ENCODE data around the gene SLC22A5.

DNA sequence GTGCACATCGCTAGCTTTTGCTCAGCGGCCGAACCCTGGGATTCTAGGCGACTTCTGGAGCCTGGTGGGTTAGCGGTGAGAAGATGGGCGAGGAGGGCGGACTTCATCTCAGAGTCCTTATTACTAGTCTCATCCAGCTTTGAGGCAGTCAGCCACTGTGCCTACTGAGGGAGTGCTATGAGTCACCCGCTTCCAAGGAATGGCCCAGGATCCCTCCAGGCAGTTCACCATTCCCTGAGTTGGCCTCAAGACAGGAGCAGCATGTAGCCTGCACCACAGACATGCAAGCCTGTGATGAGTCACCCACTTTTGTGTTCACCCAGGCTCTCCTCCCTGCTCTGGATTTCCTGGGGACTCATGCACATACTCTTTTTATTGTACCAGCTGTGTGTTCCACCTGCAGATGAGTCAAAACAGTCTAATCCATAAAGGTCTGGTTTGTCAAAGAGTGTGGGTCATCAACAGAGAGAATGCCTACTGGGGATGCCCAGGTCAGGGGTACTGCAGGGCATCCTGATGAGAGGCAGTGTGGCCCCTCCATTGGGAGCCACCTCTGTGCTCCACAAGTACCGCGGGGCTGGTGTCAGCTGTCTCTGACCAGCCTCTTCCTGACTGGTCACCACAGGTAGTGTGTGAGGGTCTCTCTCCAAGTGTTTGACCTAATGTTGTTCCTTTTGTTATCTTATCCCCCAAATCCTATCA, 20.2 kb downstream of the SLC22A5 start:
- TF ChIP-seq CTCF (IDR thresholded peaks at IDR 0.05) (no peak), POLR2A (IDR thresholded peaks at IDR 0.05) (no peak)

All from heart left ventricle (tissue), 13 donors.